Kidney (tissue), 14 donors: ENCODE data around the gene CDK8. TPM values are rescaled to one million over a fixed set of nuclear protein-coding genes. Genes with fewer than 3 reads are reported as not detected.

Experiments
- DNase-seq, 5 donors: peaks; one replicate each; pipeline ENCODE4 v3.0.0-alpha.2; 2013 to 2020
- FAIRE-seq: peaks from 2 replicates; lab custom pipeline; 2012; peaks lifted over from hg19 to GRCh38; lab: Jason Lieb, UNC
- H3K27ac ChIP-seq, 2 donors: one replicate each; pipeline ENCODE4 v1.7.0; 2013; ENCODE audit warnings: low read depth in 2 of 2, low read length in 2 of 2, inconsistent platforms in 1 of 2
- H3K27me3 ChIP-seq: one replicate; pipeline ENCODE4 v1.7.1; 2013; ENCODE audit warnings: low read length, inconsistent platforms; ENCODE audit not compliant: control insufficient read depth, insufficient read depth
- H3K36me3 ChIP-seq, 3 donors: one replicate each; pipeline versions ENCODE4 v1.7.0 to v1.7.1; 2013; ENCODE audit warnings: low read length in 3 of 3, control low read depth in 1 of 3, inconsistent platforms in 1 of 3; ENCODE audit not compliant: insufficient read depth in 3 of 3, control insufficient read depth in 2 of 3
- H3K4me1 ChIP-seq, 3 donors: one replicate each; pipeline versions ENCODE4 v1.7.0 to v1.7.1; 2013; ENCODE audit warnings: low read length in 3 of 3, inconsistent platforms in 1 of 3, low read depth in 1 of 3; ENCODE audit not compliant: control insufficient read depth in 2 of 3, insufficient read depth in 2 of 3
- H3K4me3 ChIP-seq, 3 donors: one replicate each; pipeline versions ENCODE4 v1.7.0 to v1.8.1; 2013; ENCODE audit warnings: low read length in 3 of 3, control low read depth in 1 of 3, inconsistent platforms in 1 of 3
- H3K9ac ChIP-seq, 3 donors: one replicate each; pipeline versions ENCODE4 v1.7.0 to v1.7.1; 2013; ENCODE audit warnings: low read length in 3 of 3, control low read depth in 1 of 3, inconsistent platforms in 1 of 3
- H3K9me3 ChIP-seq, 3 donors: one replicate each; pipeline versions ENCODE4 v1.7.0 to v1.7.1; 2013; ENCODE audit warnings: low read length in 3 of 3, control low read depth in 1 of 3, inconsistent platforms in 1 of 3; ENCODE audit not compliant: control insufficient read depth in 2 of 3, insufficient read depth in 1 of 3
- CTCF ChIP-seq: IDR thresholded peaks from 3 replicates; pipeline ENCODE4 v1.5.1; 2012; ENCODE audit warnings: mild to moderate bottlenecking, moderate library complexity, borderline replicate concordance; ENCODE audit not compliant: insufficient read depth; ENCODE audit errors: extremely low read depth
- intact Hi-C: fragments of 100-400 bp; cut with DNase I; formaldehyde crosslinking; loops from one replicate; pipeline ENCODE4 v1.11.1; 2022
- polyA plus RNA-seq: library from polyadenylated mRNA; stranded (reverse); fragments of 350-450 nt; fragmentation: Illumina TruSeq; extraction: RNeasy Lipid Tissue Mini Kit (QIAGEN cat#74804); gene quantifications from one replicate; pipeline ENCODE4 v1.2.3, GENCODE V29; 2014; ENCODE audit warnings: low read depth, low replicate concordance; ENCODE audit not compliant: insufficient read depth
- total RNA-seq: library from RNA; stranded (reverse); fragmentation: NEBNext Ultra II Directional; extraction: Animal tissue kit (Norgen Biotek cat#: 25700); gene quantifications from one replicate; pipeline ENCODE4 v1.2.1, GENCODE V29; 2021
- donor health status: control.
- donor health status: control.
- donor health status: control.
- donor health status: control.
- donor health status: control.
- donor health status: DM: yes; HTN: yes; CAD: no.
- donor health status: Normal renal cell carcinoma (clear cell type).

CDK8 gene
- total and polyA plus RNA-seq, 2 donors from 2014 or later: 10.4 to 11.2 TPM

GRCh38 chr13:26335158-26335557, 81.2 kb downstream of the CDK8 start:
- Histone ChIP-seq H3K36me3 (no peaks in the 10 kb centered on the region), H3K4me1 (no peaks in the 10 kb centered on the region), H3K27me3 (no peaks in the 10 kb centered on the region), H3K9me3 (no peaks in the 10 kb centered on the region), H3K9ac (no peak overlapping the region), H3K4me3 (no peak overlapping the region), H3K27ac (no peak overlapping the region)
- no peak for DNase-seq
- intact Hi-C loops: no loop called here
- FAIRE-seq: no peak
- TF ChIP-seq CTCF: no peak

- FAIRE-seq (no peak), DNase-seq (no peak)
- Histone ChIP-seq H3K36me3 (peaks cover 0 to 2% (median 0%) of the 10 kb centered on the region in 3 donors), H3K9me3 (no peaks in the 10 kb centered on the region), H3K9ac (no peak overlapping the region), H3K27ac (no peak overlapping the region), H3K27me3 (no peaks in the 10 kb centered on the region), H3K4me1 (no peaks in the 10 kb centered on the region), H3K4me3 (no peak overlapping the region)
- no peak for TF ChIP-seq CTCF
- intact Hi-C loops: no loop called here
These were observed 86.9 kb downstream of the CDK8 start for GRCh38 chr13:26340807-26341206.

GRCh38 chr13:26342898-26343297, 89.0 kb downstream of the CDK8 start:
- no peak for DNase-seq
- Histone ChIP-seq H3K9ac (no peak overlapping the region), H3K27me3 (no peaks in the 10 kb centered on the region), H3K36me3 (peaks cover 0 to 2% (median 0%) of the 10 kb centered on the region in 3 donors), H3K9me3 (no peaks in the 10 kb centered on the region), H3K4me1 (no peaks in the 10 kb centered on the region), H3K4me3 (no peak overlapping the region), H3K27ac (no peak overlapping the region)
- intact Hi-C loops: no loop called here
- TF ChIP-seq CTCF: no peak
- FAIRE-seq: no peak

GRCh38 chr13:26343816-26344215, 89.9 kb downstream of the CDK8 start:
- DNase-seq (no peak), FAIRE-seq (no peak)
- Histone ChIP-seq H3K36me3 (peaks cover 0 to 2% (median 0%) of the 10 kb centered on the region in 3 donors), H3K9ac (no peak overlapping the region), H3K27ac (no peak overlapping the region), H3K9me3 (no peaks in the 10 kb centered on the region), H3K4me1 (no peaks in the 10 kb centered on the region), H3K4me3 (no peak overlapping the region), H3K27me3 (no peaks in the 10 kb centered on the region)
- TF ChIP-seq CTCF: no peak
- intact Hi-C loops: no loop called here
